Measurements from ENCODE around the gene SHISA7. TPM values are rescaled to one million over a fixed set of nuclear protein-coding genes. Genes with fewer than 3 reads are reported as not detected.

SHISA7 gene
- total and polyA plus RNA-seq, 2 of the 4 experiments (the other 2 are of a cell fraction) = not detected

GRCh38 chr19:55434356-55434919 is 8.7 kb downstream of the SHISA7 start:
- Histone ChIP-seq H3K23ac (ENCODE audit: low read depth, low read length) (no peak overlapping the region), H4K5ac (ENCODE audit: low read depth, low read length) (no peak overlapping the region), H3K4me2 (ENCODE audit: low read depth, low read length) (no peak overlapping the region), H3K4me1 (ENCODE audit: control insufficient read depth, insufficient read depth, low read length) (no peaks in the 10 kb centered on the region), H3K27me3 (ENCODE audit: control insufficient read depth, insufficient read depth, low read length) (peaks cover 23% of the 10 kb centered on the region), H2BK15ac (ENCODE audit: low read depth, low read length) (no peak overlapping the region), H3K4ac (ENCODE audit: low read depth, low read length) (no peak overlapping the region), H3K27ac (ENCODE audit: insufficient read depth, low read length) (no peak overlapping the region), H3K56ac (ENCODE audit: extremely low read depth, insufficient read depth, low read length) (no peak overlapping the region), H2AK5ac (ENCODE audit: low read depth, low read length) (0 out of 2 replicates have a peak overlapping the region, but pooled peaks have one; percentile 16), H3K9me3 (ENCODE audit: control insufficient read depth, insufficient read depth, low read length) (peaks cover 3% of the 10 kb centered on the region), H2BK5ac (ENCODE audit: low read depth, low read length, poor library complexity, severe bottlenecking) (peak overlapping the region; percentile 95), H4K8ac (ENCODE audit: low read depth in 2 of 2, low read length in 2 of 2) (no peak overlapping the region), H3K4me3 (ENCODE audit: insufficient read depth, low read depth, low read length) (no peak overlapping the region), H4K91ac (ENCODE audit: insufficient read depth, low read depth, low read length) (no peak overlapping the region), H3K9ac (ENCODE audit: low read depth, low read length) (no peak overlapping the region), H3K36me3 (ENCODE audit: control insufficient read depth, insufficient read depth, low read length) (no peaks in the 10 kb centered on the region), H3K79me1 (ENCODE audit: low read depth in 1 of 2, low read length in 2 of 2) (no peaks in the 10 kb centered on the region), H2AFZ (replicated peaks; ENCODE audit: low read length, poor library complexity) (no peak overlapping the region), H3K14ac (replicated peaks; ENCODE audit: low read depth, low read length) (no peak overlapping the region), H2AK9ac (replicated peaks; ENCODE audit: low read depth, low read length, poor library complexity) (no peak overlapping the region), H3K9me1 (ENCODE audit: insufficient read depth, low read length) (peaks cover 11% of the 10 kb centered on the region; the same call in 1 of the 2 replicates), H3K18ac (ENCODE audit: low read depth, low read length) (no peak overlapping the region), H2BK20ac (ENCODE audit: low read depth, low read length) (no peak overlapping the region), H2BK120ac (ENCODE audit: low read depth, low read length) (no peak overlapping the region), H4K20me1 (ENCODE audit: insufficient read depth, low read length) (no peaks in the 10 kb centered on the region; the same call in 1 of the 2 replicates)
- ChIA-PET POLR2A (ENCODE audit: unreplicated experiment) (no interaction called here), CTCF (no interaction called here)
- ATAC-seq (ENCODE audit: low read depth) (no peak), DNase-seq (no peak)
- dilution Hi-C loops (cut with HindIII; ENCODE audit: low sequenced_read_pairs, unreplicated experiment) (no loop called here), intact Hi-C loops (cut with micrococcal nuclease) (no loop called here), in situ Hi-C loops (cut with MboI; ENCODE audit: low sequenced_read_pairs) (no loop called here)
- no peak for TF ChIP-seq MAZ (IDR thresholded peaks at IDR 0.05; ENCODE audit: borderline replicate concordance, low read depth, low read length)
- TF ChIP-seq CHD1 (IDR thresholded peaks at IDR 0.05; ENCODE audit: low read depth, low read length) = no peak
- TF ChIP-seq NFE2L2 (IDR thresholded peaks at IDR 0.05; ENCODE audit: low read depth, low read length) = no peak
- no peak for TF ChIP-seq USF2 (IDR thresholded peaks at IDR 0.05; ENCODE audit: low read depth, low read length)
- no peak for TF ChIP-seq MXI1 (IDR thresholded peaks at IDR 0.05; ENCODE audit: borderline replicate concordance, low read depth, low read length)
- no peak for TF ChIP-seq BHLHE40 (IDR thresholded peaks at IDR 0.05; ENCODE audit: low read depth, low read length)
- TF ChIP-seq SMC3 (IDR thresholded peaks at IDR 0.05; ENCODE audit: low read depth, low read length) = no peak
- no peak for TF ChIP-seq RFX5 (IDR thresholded peaks at IDR 0.05; ENCODE audit: low read depth, low read length)
- TF ChIP-seq CEBPB (IDR thresholded peaks at IDR 0.05; ENCODE audit: low read depth, low read length) = no peak
- TF ChIP-seq CTCF (conservative IDR thresholded peaks at IDR 0.05; ENCODE audit: low read depth, low read length) = no peak
- no peak for TF ChIP-seq MAFK (IDR thresholded peaks at IDR 0.05; ENCODE audit: low read depth, low read length)
- TF ChIP-seq RCOR1 (IDR thresholded peaks at IDR 0.05; ENCODE audit: insufficient replicate concordance, low read length) = no peak
- TF ChIP-seq POLR2A (IDR thresholded peaks at IDR 0.05; ENCODE audit: low read depth, low read length) = no peak
- no peak for TF ChIP-seq RAD21 (IDR thresholded peaks at IDR 0.05; ENCODE audit: low read length)
- TF ChIP-seq FOS (IDR thresholded peaks at IDR 0.05; ENCODE audit: low read depth, low read length) = no peak
- no TSS peak for BruUV-seq (replicated peaks)
- WGBS, 2 experiments (ENCODE audit: extremely low coverage in 2 of 2, insufficient read length in 1 of 2) = 86% methylated on average over 3 of the region's 4 CpGs; no CpG with 5 or more reads in 1 of the 2 experiments

Measured in IMR-90 (cell line).